D721Med (cell line): ENCODE measurements around the gene RXYLT1.

ENCODE experiments used
- DNase-seq: peaks from one replicate; pipeline ENCODE4 v3.0.0; 2011; ENCODE audit warnings: low spot score; ENCODE audit not compliant: insufficient read length
- FAIRE-seq: peaks from 2 replicates; lab custom pipeline; 2011; peaks lifted over from hg19 to GRCh38; lab: Jason Lieb, UNC
- TF ChIP-seq, protein P1 (sequence below): IDR thresholded peaks from 2 replicates; pipeline ENCODE4 v1.5.1; 2012; ENCODE audit warnings: mild to moderate bottlenecking, control low read depth; ENCODE audit not compliant: insufficient read depth; ENCODE audit errors: missing control alignments

RXYLT1 gene

DNA sequence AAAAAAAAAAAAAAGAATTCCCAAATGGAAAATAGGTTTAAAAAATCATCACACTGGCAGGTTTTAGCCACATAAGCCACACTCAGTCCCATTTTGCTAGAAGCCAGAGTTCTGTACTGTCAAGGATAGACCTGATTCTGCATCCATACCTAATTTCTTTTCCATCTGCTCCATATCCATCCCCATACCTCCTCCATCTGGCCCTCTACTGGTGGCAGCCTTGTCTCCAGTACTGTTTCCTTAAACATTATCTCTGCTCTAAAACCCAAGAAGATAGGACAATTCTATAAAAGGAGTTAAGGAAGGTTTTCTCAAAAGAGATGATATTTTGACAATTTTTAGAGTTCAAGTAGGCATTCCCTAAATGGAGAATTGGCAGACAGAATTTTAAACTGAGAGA is 26.0 kb upstream of the RXYLT1 start:
- TF ChIP-seq, protein P1, sequence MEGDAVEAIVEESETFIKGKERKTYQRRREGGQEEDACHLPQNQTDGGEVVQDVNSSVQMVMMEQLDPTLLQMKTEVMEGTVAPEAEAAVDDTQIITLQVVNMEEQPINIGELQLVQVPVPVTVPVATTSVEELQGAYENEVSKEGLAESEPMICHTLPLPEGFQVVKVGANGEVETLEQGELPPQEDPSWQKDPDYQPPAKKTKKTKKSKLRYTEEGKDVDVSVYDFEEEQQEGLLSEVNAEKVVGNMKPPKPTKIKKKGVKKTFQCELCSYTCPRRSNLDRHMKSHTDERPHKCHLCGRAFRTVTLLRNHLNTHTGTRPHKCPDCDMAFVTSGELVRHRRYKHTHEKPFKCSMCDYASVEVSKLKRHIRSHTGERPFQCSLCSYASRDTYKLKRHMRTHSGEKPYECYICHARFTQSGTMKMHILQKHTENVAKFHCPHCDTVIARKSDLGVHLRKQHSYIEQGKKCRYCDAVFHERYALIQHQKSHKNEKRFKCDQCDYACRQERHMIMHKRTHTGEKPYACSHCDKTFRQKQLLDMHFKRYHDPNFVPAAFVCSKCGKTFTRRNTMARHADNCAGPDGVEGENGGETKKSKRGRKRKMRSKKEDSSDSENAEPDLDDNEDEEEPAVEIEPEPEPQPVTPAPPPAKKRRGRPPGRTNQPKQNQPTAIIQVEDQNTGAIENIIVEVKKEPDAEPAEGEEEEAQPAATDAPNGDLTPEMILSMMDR, result no peak
- DNase-seq, result no peak

DNA sequence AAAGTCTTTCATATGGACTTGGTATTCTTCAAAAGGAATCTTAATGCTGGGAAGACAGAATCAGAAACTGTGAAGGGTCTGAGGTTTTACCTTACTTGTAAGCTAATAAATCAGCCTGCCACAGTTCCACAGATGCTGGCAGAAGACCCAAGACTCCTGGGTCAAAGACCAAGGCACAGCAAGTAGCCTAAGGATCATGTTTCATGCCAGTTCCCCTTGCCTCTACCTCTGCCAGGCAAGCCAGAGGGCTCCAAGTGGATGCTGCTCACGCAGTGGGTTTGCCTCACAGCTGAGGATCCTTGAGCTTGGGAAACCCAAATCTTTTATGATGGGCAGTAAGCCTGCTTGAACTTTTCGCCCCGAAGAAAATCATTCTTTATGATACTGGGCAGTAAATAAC is 15.2 kb upstream of the RXYLT1 start:
- no peak for DNase-seq
- no peak for FAIRE-seq
- TF ChIP-seq, protein P1, result no peak

More for the DNA sequence above, 26.0 kb upstream of the RXYLT1 start:
- FAIRE-seq, result no peak

DNA sequence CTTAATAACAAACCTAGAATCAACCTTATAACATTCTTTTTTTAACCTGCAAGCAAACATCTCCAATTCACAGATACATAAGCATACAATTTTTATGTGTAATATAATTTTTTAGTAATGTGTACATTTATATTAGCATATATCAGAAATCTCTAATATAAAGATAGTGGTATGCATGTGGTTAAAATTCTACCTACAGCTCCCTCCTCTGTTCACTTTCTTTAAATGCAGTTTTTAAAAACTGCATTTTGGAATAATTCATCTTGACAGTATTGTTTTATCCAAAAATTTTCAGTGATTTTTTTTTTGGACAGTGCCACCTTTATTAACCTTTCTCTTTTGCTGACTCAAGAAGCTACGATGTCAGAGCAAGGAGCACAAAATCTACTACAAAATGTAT is 13.2 kb upstream of the RXYLT1 start:
- FAIRE-seq (no peak), DNase-seq (no peak)
- TF ChIP-seq, protein P1, result peak; percentile 37

DNA sequence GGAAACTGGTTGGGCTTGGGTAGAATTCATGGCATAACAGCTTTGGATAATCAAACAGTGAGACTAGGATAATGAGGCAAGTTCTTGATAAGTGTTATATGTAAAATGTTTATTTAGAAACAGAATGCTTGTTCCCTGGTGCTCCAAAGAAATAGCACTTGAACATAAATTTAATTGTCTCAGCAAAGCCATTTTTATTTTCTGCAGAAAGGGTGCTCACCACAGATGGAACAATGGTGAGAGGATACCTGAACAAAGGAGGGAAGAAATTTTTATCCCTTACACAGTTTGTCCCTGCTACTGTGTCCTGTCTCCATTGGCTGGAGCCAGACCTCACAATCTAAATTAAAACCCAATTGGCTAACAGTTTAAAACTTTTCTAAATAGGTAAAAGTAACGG is 9.3 kb upstream of the RXYLT1 start:
- TF ChIP-seq, protein P1, result no peak
- FAIRE-seq (no peak), DNase-seq (no peak)

DNA sequence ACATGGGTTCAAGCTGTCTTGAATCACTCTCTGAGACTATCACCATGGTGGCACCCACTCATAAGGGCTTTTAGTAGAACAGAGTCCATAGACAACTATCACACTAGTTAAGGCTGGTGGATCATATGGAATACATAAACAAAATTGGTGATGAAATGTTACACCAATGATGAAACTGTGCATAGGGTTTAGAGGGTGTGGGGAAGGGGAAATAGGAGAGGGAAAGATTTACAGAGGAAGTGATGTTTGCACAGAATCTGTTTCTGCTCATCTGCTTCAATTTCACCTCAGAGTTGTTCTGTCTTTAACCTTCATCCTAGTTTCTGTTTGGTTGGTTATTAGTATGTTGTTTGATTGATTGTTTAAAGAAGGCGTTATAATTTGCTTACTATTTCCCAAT is 2.4 kb upstream of the RXYLT1 start:
- DNase-seq (no peak), FAIRE-seq (no peak)
- TF ChIP-seq, protein P1, result no peak

DNA sequence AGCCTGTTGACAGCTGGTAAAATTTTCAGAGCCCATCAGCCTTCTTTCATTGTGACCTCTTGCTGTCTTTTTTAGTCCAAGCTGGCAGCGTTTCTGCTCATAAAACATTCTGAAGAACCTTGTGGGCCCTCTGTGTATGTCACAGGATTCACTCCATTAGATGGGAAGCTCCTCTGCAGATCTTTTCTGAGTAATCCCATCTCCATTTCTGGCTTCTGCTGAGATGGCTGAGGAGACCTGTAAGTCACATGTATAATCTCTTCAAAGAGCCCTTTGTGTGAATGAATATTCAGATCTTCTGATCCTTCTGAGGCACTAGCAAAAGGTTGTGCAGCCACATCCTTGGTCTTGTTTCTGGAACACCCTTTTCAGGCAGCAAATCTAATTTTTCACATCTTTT is 2.8 kb downstream of the RXYLT1 start:
- FAIRE-seq (no peak), DNase-seq (no peak)
- TF ChIP-seq, protein P1, result no peak

DNA sequence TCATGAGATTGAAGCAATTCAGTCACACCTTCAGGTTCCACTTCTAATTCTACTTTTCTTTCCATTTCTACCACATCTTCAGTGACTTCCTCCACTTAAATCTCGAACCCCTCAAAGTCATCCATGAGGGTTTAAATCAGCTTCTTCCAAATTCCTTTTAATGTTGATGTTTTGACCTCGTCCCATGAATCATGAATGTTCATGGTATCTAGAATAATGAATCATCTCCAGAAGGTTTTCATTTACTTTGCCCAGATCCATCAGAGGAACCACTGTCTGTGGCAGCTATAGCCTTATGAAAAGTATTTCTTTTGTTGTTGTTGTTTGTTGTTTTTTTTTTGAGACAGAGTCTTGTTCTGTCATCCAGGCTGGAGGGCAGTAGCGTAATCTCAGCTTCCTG is 7.6 kb downstream of the RXYLT1 start:
- no peak for FAIRE-seq
- TF ChIP-seq, protein P1, result no peak
- DNase-seq, result no peak
